Spleen (tissue), 7 donors: ENCODE data around the gene PRKCH.

ENCODE experiments used
- POLR2A ChIP-seq, 3 donors: fragments of 450-650 bp; IDR thresholded peaks; one replicate each; pipeline ENCODE4 v1.5.1; 2017; ENCODE audit warnings: antibody characterized with exemption in 3 of 3, mild to moderate bottlenecking in 1 of 3
- POLR2AphosphoS5 ChIP-seq, 3 donors: sonication (generic); formaldehyde crosslinking; IDR thresholded peaks; one replicate each; pipeline ENCODE4 v1.5.1; 2017; ENCODE audit warnings: antibody characterized with exemption in 3 of 3
- TF ChIP-seq, protein P1 (sequence below), 11 experiments: fragments of 200-600 bp in 7 of 11; fragments of 450-650 bp in 4 of 11; sonication (generic) in 4 of 11; IDR thresholded peaks in 8 of 11; conservative IDR thresholded peaks in 3 of 11; 1 replicate in 7 of 11; 2 replicates in 4 of 11; pipeline versions ENCODE4 v1.4.0 to v1.8.0; 2016 to 2021; ENCODE audit warnings: antibody characterized with exemption in 11 of 11, inconsistent platforms in 4 of 11, mild to moderate bottlenecking in 1 of 11
- donor health status: DM: no; HTN: no; CAD: no; lungs with moderate emphysema.
- donor health status: DM: no; HTN: no; CAD: no.
- donor health status: DM: no; HTN: no; CAD: no.

GRCh38 chr14:61287196-61287595, 34.2 kb upstream of the PRKCH start:
- TF ChIP-seq POLR2AphosphoS5 (IDR thresholded peaks at IDR 0.05) (no peak), POLR2A (IDR thresholded peaks at IDR 0.05) (no peak)
- TF ChIP-seq, protein P1, sequence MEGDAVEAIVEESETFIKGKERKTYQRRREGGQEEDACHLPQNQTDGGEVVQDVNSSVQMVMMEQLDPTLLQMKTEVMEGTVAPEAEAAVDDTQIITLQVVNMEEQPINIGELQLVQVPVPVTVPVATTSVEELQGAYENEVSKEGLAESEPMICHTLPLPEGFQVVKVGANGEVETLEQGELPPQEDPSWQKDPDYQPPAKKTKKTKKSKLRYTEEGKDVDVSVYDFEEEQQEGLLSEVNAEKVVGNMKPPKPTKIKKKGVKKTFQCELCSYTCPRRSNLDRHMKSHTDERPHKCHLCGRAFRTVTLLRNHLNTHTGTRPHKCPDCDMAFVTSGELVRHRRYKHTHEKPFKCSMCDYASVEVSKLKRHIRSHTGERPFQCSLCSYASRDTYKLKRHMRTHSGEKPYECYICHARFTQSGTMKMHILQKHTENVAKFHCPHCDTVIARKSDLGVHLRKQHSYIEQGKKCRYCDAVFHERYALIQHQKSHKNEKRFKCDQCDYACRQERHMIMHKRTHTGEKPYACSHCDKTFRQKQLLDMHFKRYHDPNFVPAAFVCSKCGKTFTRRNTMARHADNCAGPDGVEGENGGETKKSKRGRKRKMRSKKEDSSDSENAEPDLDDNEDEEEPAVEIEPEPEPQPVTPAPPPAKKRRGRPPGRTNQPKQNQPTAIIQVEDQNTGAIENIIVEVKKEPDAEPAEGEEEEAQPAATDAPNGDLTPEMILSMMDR (IDR thresholded peaks at IDR 0.05 in 8 of 11, conservative IDR thresholded peaks at IDR 0.05 in 3 of 11): no peak
